Liver (tissue), 9 donors: Measurements from ENCODE around the gene ANKZF1. TPM values are rescaled to one million over a fixed set of nuclear protein-coding genes. Genes with fewer than 3 reads are reported as not detected.

Experiments used
- DNase-seq: peaks from one replicate; pipeline ENCODE4 v3.0.0-alpha.2; 2017; ENCODE audit warnings: low spot score
- H3K27ac ChIP-seq, 2 donors: one replicate each; pipeline ENCODE4 v1.7.0; 2013; ENCODE audit warnings: inconsistent platforms in 2 of 2, low read length in 2 of 2, control low read depth in 1 of 2, low read depth in 1 of 2, mild to moderate bottlenecking in 1 of 2
- H3K27me3 ChIP-seq, 4 donors: one replicate each; pipeline versions ENCODE4 v1.6.1 to v1.7.0; 2013; ENCODE audit warnings: low read length in 3 of 4, inconsistent platforms in 1 of 4, mild to moderate bottlenecking in 1 of 4, moderate library complexity in 1 of 4; ENCODE audit not compliant: control insufficient read depth in 4 of 4, insufficient read depth in 4 of 4
- H3K36me3 ChIP-seq, 4 donors: one replicate each; pipeline versions ENCODE4 v1.6.1 to v1.7.0; 2013; ENCODE audit warnings: low read length in 3 of 4, mild to moderate bottlenecking in 3 of 4, low read depth in 1 of 4, moderate library complexity in 1 of 4; ENCODE audit not compliant: control insufficient read depth in 4 of 4, insufficient read depth in 3 of 4
- H3K4me1 ChIP-seq, 4 donors: one replicate each; pipeline versions ENCODE4 v1.6.1 to v1.7.0; 2013; ENCODE audit warnings: low read length in 3 of 4, mild to moderate bottlenecking in 3 of 4, moderate library complexity in 1 of 4; ENCODE audit not compliant: control insufficient read depth in 4 of 4, insufficient read depth in 4 of 4
- H3K4me3 ChIP-seq, 3 donors: one replicate each; pipeline versions ENCODE4 v1.6.1 to v1.7.0; 2013; ENCODE audit warnings: low read length in 3 of 3, control low read depth in 1 of 3, low read depth in 1 of 3, mild to moderate bottlenecking in 1 of 3
- H3K9ac ChIP-seq, 2 donors: one replicate each; pipeline ENCODE4 v1.7.0; 2013; ENCODE audit warnings: low read length in 2 of 2, mild to moderate bottlenecking in 2 of 2, moderate library complexity in 2 of 2, control low read depth in 1 of 2, low read depth in 1 of 2
- H3K9me3 ChIP-seq, 4 donors: one replicate each; pipeline versions ENCODE4 v1.6.1 to v1.7.0; 2013; ENCODE audit warnings: low read length in 3 of 4; ENCODE audit not compliant: control insufficient read depth in 4 of 4
- ATF3 ChIP-seq: IDR thresholded peaks from 2 replicates; pipeline ENCODE4 v1.6.1; 2016; ENCODE audit warnings: antibody characterized with exemption
- EGR1 ChIP-seq, 2 donors: IDR thresholded peaks; 2 replicates each; pipeline ENCODE4 v1.6.1; 2016 to 2018; ENCODE audit warnings: antibody characterized with exemption in 2 of 2, low read depth in 2 of 2
- FOXA1 ChIP-seq: IDR thresholded peaks from 2 replicates; pipeline ENCODE4 v1.6.1; 2016; ENCODE audit warnings: antibody characterized with exemption
- FOXA2 ChIP-seq: IDR thresholded peaks from 2 replicates; pipeline ENCODE4 v1.6.1; 2016; ENCODE audit warnings: antibody characterized with exemption
- GABPA ChIP-seq, 2 donors: IDR thresholded peaks in 1 of 2; conservative IDR thresholded peaks in 1 of 2; 2 replicates each; pipeline ENCODE4 v1.6.1; 2016; ENCODE audit warnings: antibody characterized with exemption in 2 of 2, mild to moderate bottlenecking in 1 of 2, moderate library complexity in 1 of 2
- HNF4A ChIP-seq, 2 donors: conservative IDR thresholded peaks; 2 replicates each; pipeline ENCODE4 v1.6.1; 2016; ENCODE audit warnings: antibody characterized with exemption in 2 of 2, mild to moderate bottlenecking in 2 of 2
- HNF4G ChIP-seq: IDR thresholded peaks from 2 replicates; pipeline ENCODE4 v1.6.1; 2016; ENCODE audit warnings: antibody characterized with exemption
- JUND ChIP-seq, 2 donors: IDR thresholded peaks; 2 replicates each; pipeline ENCODE4 v1.6.1; 2016; ENCODE audit warnings: antibody characterized with exemption in 2 of 2
- MAX ChIP-seq: IDR thresholded peaks from 2 replicates; pipeline ENCODE4 v1.6.1; 2016; ENCODE audit warnings: antibody characterized with exemption
- NR2F2 ChIP-seq: IDR thresholded peaks from 2 replicates; pipeline ENCODE4 v1.6.1; 2016; ENCODE audit warnings: antibody characterized with exemption
- RAD21 ChIP-seq, 2 donors: IDR thresholded peaks; 2 replicates each; pipeline ENCODE4 v1.6.1; 2016; ENCODE audit warnings: antibody characterized with exemption in 2 of 2, mild to moderate bottlenecking in 2 of 2
- RXRA ChIP-seq, 2 donors: IDR thresholded peaks; 2 replicates each; pipeline ENCODE4 v1.6.1; 2017 to 2018; ENCODE audit warnings: antibody characterized with exemption in 2 of 2, mild to moderate bottlenecking in 1 of 2
- SP1 ChIP-seq: IDR thresholded peaks from 2 replicates; pipeline ENCODE4 v1.6.1; 2018; ENCODE audit warnings: antibody characterized with exemption, mild to moderate bottlenecking
- TAF1 ChIP-seq: conservative IDR thresholded peaks from 2 replicates; pipeline ENCODE4 v1.6.1; 2016; ENCODE audit warnings: antibody characterized with exemption, mild to moderate bottlenecking
- YY1 ChIP-seq: IDR thresholded peaks from 2 replicates; pipeline ENCODE4 v1.6.1; 2016; ENCODE audit warnings: antibody characterized with exemption, mild to moderate bottlenecking
- ZBTB33 ChIP-seq: IDR thresholded peaks from 2 replicates; pipeline ENCODE4 v1.6.1; 2016; ENCODE audit warnings: antibody characterized with exemption
- WGBS: extraction: QIAGEN DNeasy Blood & Tissue Kit; methylation state at CpG from one replicate; pipeline ENCODE4 v1.1.7; 2013; 5-methylcytosine and 5-hydroxymethylcytosine counted together
- polyA plus RNA-seq, 2 donors: library from polyadenylated mRNA; stranded (reverse) in 1 of 2; unstranded in 1 of 2; fragments of 200-250 nt in 1 of 2; fragments of >200 nt in 1 of 2; fragmentation: Nextera tagmentation in 1 of 2; extraction: Ambion mirVana in 1 of 2; gene quantifications; one replicate each; pipeline versions ENCODE4 v1.2.1 to v1.2.3, GENCODE V29; 2013 to 2015
- total RNA-seq, 2 donors: library from RNA; depleted of rRNA; stranded (reverse); fragments of >200 nt; gene quantifications; one replicate each; pipeline ENCODE4 v1.2.3, GENCODE V29; 2014
- TF ChIP-seq, protein P1 (sequence below): IDR thresholded peaks from 2 replicates; pipeline ENCODE4 v1.6.1; 2016; ENCODE audit warnings: antibody characterized with exemption, mild to moderate bottlenecking
- TF ChIP-seq, protein P2 (sequence below): fragments of 150-350 bp; IDR thresholded peaks from 2 replicates; pipeline ENCODE4 v1.5.1; 2017; ENCODE audit warnings: improper control_type of control experiment, low read depth, low read length; ENCODE audit not compliant: missing input control
- donor health status: healthy.
- donor health status: healthy.
- donor health status: healthy.
- donor health status: healthy.
- donor health status: healthy.

Gene ANKZF1
- total and polyA plus RNA-seq, 4 donors, result 9.0 to 30.6 (median 20.5) TPM

DNA sequence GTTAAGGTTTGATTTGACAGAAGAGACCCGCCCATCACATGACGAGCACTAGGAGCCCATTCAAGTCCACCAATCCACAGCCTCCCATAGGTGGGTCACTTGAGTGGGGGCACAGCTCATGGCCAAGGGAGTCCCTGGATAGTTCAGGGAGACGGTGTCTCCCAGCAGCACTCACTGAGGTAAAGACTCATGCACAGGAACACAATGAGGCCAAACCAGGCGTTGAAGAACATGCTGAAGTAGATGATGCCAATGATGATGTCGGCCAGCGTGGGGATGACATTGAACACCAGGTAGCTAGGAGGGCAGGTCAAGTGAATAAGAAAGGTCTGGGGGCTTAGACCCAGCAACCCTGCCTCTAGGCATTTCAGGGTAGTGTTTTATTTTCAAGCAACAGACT is 14.8 kb upstream of the ANKZF1 start:
- Histone ChIP-seq H3K27ac (no peak overlapping the region), H3K9ac (no peak overlapping the region), H3K4me1 (peaks cover 5 to 25% (median 18%) of the 10 kb centered on the region in 4 donors), H3K27me3 (no peaks in the 10 kb centered on the region), H3K4me3 (no peak overlapping the region), H3K36me3 (peaks cover 10 to 29% (median 11%) of the 10 kb centered on the region in 4 donors), H3K9me3 (no peaks in the 10 kb centered on the region)
- WGBS, result 97% methylated on average over 6 of the region's 6 CpGs
- no peak for DNase-seq
- TF ChIP-seq FOXA1, result no peak
- no peak for TF ChIP-seq SP1
- TF ChIP-seq RXRA (IDR thresholded peaks at IDR 0.05), result no peak
- no peak for TF ChIP-seq TAF1
- no peak for TF ChIP-seq FOXA2
- TF ChIP-seq, protein P1, sequence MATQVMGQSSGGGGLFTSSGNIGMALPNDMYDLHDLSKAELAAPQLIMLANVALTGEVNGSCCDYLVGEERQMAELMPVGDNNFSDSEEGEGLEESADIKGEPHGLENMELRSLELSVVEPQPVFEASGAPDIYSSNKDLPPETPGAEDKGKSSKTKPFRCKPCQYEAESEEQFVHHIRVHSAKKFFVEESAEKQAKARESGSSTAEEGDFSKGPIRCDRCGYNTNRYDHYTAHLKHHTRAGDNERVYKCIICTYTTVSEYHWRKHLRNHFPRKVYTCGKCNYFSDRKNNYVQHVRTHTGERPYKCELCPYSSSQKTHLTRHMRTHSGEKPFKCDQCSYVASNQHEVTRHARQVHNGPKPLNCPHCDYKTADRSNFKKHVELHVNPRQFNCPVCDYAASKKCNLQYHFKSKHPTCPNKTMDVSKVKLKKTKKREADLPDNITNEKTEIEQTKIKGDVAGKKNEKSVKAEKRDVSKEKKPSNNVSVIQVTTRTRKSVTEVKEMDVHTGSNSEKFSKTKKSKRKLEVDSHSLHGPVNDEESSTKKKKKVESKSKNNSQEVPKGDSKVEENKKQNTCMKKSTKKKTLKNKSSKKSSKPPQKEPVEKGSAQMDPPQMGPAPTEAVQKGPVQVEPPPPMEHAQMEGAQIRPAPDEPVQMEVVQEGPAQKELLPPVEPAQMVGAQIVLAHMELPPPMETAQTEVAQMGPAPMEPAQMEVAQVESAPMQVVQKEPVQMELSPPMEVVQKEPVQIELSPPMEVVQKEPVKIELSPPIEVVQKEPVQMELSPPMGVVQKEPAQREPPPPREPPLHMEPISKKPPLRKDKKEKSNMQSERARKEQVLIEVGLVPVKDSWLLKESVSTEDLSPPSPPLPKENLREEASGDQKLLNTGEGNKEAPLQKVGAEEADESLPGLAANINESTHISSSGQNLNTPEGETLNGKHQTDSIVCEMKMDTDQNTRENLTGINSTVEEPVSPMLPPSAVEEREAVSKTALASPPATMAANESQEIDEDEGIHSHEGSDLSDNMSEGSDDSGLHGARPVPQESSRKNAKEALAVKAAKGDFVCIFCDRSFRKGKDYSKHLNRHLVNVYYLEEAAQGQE, result no peak
- TF ChIP-seq MAX, result no peak
- TF ChIP-seq ZBTB33, result no peak
- TF ChIP-seq HNF4A (conservative IDR thresholded peaks at IDR 0.05), result no peak
- TF ChIP-seq JUND (IDR thresholded peaks at IDR 0.05), result no peak
- TF ChIP-seq, protein P2, sequence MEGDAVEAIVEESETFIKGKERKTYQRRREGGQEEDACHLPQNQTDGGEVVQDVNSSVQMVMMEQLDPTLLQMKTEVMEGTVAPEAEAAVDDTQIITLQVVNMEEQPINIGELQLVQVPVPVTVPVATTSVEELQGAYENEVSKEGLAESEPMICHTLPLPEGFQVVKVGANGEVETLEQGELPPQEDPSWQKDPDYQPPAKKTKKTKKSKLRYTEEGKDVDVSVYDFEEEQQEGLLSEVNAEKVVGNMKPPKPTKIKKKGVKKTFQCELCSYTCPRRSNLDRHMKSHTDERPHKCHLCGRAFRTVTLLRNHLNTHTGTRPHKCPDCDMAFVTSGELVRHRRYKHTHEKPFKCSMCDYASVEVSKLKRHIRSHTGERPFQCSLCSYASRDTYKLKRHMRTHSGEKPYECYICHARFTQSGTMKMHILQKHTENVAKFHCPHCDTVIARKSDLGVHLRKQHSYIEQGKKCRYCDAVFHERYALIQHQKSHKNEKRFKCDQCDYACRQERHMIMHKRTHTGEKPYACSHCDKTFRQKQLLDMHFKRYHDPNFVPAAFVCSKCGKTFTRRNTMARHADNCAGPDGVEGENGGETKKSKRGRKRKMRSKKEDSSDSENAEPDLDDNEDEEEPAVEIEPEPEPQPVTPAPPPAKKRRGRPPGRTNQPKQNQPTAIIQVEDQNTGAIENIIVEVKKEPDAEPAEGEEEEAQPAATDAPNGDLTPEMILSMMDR, result no peak
- TF ChIP-seq EGR1 (IDR thresholded peaks at IDR 0.05; ENCODE audit: low read depth in 2 of 2), result no peak
- no peak for TF ChIP-seq RAD21 (IDR thresholded peaks at IDR 0.05)
- no peak for TF ChIP-seq YY1
- no peak for TF ChIP-seq NR2F2
- no peak for TF ChIP-seq GABPA (IDR thresholded peaks at IDR 0.05 in 1 of 2, conservative IDR thresholded peaks at IDR 0.05 in 1 of 2)
- TF ChIP-seq HNF4G, result no peak
- no peak for TF ChIP-seq ATF3
